ENCODE measurements around the gene SMYD2. TPM values are rescaled to one million over a fixed set of nuclear protein-coding genes. Genes with fewer than 3 reads are reported as not detected.

SMYD2 gene, protein sequence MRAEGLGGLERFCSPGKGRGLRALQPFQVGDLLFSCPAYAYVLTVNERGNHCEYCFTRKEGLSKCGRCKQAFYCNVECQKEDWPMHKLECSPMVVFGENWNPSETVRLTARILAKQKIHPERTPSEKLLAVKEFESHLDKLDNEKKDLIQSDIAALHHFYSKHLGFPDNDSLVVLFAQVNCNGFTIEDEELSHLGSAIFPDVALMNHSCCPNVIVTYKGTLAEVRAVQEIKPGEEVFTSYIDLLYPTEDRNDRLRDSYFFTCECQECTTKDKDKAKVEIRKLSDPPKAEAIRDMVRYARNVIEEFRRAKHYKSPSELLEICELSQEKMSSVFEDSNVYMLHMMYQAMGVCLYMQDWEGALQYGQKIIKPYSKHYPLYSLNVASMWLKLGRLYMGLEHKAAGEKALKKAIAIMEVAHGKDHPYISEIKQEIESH
- 54.9 TPM for polyA plus RNA-seq (ENCODE audit: insufficient read length)
- long read RNA-seq, donor 1, transcript SMYD2-201 (12 exons, 1,671 nt), result major isoform, 8 of 10 reads
- long read RNA-seq, donor 1, partial matches to known transcripts, result 0 of 10 reads
- long read RNA-seq, donor 1, other reads (novel, unspliced or antisense), result 0 of 10 reads
- long read RNA-seq, donor 2, transcript SMYD2-201 (12 exons, 1,671 nt), result major isoform, 13 of 17 reads
- long read RNA-seq, donor 2, partial matches to known transcripts, result 0 of 17 reads
- long read RNA-seq, donor 2, other reads (novel, unspliced or antisense), result 0 of 17 reads
- long read RNA-seq, donor 3, transcript SMYD2-201 (12 exons, 1,671 nt), result major isoform, 12 of 12 reads
- long read RNA-seq, donor 3, partial matches to known transcripts, result 0 of 12 reads
- long read RNA-seq, donor 3, other reads (novel, unspliced or antisense), result 0 of 12 reads
- long read RNA-seq, donor 4, result 0 reads
- long read RNA-seq, donor 5, transcript SMYD2-201 (12 exons, 1,671 nt), result major isoform, 14 of 22 reads
- long read RNA-seq, donor 5, partial matches to known transcripts, result 7 of 22 reads
- long read RNA-seq, donor 5, other reads (novel, unspliced or antisense), result 0 of 22 reads
- long read RNA-seq, donor 6, transcript SMYD2-201 (12 exons, 1,671 nt), result major isoform, 16 of 16 reads
- long read RNA-seq, donor 6, partial matches to known transcripts, result 0 of 16 reads
- long read RNA-seq, donor 6, other reads (novel, unspliced or antisense), result 0 of 16 reads
- long read RNA-seq, donor 7, full-length matches to known transcripts, result 10 of 18 reads
- long read RNA-seq, donor 7, partial matches to known transcripts, result 8 of 18 reads
- long read RNA-seq, donor 7, other reads (novel, unspliced or antisense), result 0 of 18 reads
- long read RNA-seq, donor 8, transcript SMYD2-201 (12 exons, 1,671 nt), result major isoform, 8 of 8 reads
- long read RNA-seq, donor 8, partial matches to known transcripts, result 0 of 8 reads
- long read RNA-seq, donor 8, other reads (novel, unspliced or antisense), result 0 of 8 reads

DNA sequence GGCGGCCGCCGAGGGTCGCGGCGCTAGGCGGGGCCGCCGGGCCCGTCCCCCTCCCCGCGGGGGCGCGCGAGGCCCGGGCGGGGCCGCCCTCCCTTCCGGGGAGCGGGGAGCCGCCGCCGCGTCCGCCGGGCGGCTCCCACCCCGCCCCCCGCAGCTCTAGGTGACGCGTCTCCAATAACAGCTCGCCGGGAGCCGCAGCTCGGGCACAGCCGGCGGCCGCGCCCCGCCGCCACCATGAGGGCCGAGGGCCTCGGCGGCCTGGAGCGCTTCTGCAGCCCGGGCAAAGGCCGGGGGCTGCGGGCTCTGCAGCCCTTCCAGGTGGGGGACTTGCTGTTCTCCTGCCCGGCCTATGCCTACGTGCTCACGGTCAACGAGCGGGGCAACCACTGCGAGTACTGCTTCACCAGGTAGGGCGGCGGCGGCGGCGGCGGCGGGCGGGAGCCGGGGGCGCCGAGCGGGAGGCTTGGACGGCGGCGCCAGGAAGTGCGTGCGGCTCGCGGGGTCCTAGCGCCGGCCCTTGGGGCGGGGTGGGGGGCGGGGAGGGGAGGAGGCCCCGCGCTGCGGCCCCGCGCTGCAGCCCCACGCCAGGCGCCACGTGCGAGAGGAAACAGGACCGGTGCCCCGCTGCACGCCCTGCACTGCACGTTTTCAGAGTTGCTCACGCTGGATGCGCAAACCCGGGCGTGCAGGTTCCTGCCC, at the start of gene SMYD2:
SMYD2 (plus strand) TSS at position 139 of the 699 bp plus-strand sequence; CDS start at position 235, 96 bp downstream.
- peak; percentile 73 for DNase-seq

DNA sequence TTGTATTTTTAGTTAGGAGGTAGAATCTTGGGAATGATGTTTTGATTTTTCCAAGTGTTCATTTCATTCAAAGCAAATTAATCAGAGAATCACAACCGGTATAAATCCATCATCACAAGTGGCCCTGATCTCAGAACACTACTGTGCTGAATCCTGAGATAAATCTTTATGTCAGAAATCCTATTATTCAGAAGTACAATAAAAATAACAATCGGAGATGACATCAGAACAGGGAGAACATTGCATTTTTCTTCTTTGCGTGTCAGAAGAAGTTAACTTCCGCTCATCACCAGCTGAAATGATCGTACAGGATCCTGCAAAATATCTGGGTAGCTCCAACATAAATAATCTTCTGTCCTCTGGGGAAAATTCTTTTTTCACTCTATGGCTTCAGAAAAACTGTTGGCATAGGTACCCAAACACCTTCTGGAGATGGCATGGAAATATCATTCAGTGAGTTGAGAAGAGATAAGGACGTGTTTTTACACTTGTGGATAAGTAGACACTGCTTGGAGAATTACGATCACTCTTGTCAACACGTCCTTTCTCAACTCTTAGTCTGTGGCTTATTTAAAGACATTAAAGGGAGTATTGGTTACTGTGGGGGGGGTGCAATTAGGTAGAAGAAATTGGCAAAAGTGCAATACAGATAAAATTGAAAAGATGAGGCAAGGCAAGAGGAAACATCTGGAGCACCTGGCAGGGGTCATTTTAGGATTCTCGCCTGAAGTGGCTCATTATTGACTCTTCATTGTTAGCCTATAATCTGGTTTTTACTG, 46.9 kb upstream of the SMYD2 start:
- no peak for DNase-seq

DNA sequence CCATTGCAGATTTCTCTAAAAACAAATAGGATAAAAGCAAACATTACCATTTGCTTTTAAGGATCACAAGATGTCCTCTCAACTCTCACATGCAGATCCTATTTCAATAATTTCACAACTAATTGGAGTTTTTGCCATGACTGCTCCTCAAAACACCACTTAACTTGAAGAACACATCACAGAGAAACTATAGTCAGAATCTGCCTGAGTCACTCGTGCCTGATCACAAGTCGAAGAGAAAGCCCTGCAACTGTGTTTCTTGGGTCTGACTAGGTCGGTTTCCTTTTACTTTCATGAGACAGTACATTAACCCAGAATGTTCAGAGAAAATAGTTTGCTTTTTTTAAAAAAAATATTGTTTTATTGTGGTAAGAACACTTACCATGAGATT, 46.3 kb upstream of the SMYD2 start:
- DNase-seq, result no peak

DNA sequence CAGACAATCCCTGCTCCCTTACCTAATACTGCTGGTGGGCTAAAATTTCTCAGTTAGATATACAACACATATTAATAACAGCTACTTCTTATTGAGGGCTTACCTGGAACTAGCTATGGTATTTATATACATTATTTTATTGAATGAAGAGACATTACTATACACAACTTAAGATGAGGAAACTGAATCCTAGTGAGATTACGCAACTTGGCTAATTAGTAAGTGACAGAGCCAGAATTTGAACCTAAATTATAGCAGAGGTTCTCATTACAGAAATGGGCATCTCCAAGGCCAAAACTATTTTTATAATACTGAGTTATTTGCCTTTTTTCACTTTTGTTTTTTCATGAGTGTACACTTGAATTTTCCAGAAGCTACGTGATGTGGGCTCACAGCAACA, 44.5 kb upstream of the SMYD2 start:
- DNase-seq, result no peak

DNA sequence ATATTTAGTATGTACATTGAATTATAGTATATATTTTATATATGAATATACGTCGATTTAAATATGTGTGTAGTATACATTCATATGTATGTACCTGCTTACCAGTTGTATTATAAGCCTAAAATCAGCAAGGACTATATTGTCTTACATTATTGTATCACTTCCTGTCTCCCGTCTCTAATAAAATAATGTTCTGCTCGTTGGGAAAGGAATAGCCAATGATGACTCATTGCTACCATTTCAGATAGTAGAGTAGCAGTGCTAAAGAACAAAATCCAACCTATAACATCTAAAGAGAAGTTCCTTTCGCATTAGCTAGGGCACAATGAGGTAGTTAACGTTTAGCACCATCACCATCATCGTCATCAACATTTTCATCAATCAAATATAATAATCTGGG, 39.9 kb upstream of the SMYD2 start:
- no peak for DNase-seq

DNA sequence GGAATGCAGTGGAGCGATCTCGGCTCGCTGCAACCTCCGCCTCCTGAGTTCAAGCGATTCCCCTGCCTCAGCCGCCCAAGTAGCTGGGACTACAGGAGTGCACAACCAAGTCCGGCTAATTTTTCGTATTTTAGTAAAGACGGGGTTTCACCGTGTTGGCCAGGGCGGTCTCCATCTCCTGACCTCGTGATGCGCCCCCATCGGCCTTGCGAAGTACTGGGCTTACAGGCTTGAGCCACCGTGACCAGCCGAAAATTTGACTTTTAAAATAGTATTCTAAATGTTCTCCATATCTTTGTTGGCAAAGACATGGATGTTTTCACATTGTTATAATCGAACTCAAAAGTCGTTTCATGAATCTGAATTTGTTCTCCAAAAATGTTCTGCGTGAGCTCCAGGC, 36.7 kb upstream of the SMYD2 start:
- DNase-seq, result no peak

DNA sequence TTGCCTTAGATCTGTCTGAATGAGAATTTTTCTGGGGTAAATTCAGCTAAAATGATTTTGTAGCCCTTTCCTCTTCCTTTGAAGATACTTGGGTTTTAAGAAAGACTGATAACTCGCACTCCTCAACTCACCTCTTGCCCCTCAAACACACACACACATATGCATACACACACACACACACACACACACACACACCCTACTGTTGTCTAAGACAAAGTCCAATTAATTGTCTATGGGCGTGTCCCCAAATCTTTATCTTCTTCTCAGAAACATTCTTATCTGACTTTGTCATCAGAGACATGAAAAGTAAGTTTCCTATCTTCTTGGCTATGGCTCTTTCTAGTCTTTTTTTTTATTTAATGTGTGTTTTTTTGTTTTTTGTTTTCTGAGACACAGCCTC, 36.1 kb upstream of the SMYD2 start:
- DNase-seq, result no peak

DNA sequence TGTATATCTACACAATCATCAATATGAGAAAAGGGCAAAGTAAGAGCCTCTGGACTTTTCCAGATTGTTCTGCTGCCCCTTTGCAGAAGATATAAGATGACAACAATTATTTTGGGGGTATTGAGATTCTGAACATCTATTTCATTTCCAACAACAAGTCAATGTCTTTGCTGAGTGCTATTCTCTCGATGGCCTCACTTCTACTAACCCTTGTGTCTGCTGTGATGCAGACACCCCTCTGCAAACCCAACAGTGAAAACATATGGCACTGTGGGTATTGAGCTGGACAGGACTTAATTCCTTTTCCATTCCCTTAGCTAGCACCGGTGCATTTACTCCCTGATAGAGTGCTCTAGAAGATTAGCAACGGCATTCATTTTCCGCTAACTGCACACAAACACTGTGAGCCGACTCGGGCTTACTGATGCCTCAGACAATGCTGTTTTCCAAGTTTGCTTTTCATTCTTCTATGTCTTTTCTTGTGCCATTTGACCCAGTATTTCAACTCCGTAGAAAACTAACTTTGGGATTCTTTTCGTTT, 33.4 kb upstream of the SMYD2 start:
- no peak for DNase-seq

DNA sequence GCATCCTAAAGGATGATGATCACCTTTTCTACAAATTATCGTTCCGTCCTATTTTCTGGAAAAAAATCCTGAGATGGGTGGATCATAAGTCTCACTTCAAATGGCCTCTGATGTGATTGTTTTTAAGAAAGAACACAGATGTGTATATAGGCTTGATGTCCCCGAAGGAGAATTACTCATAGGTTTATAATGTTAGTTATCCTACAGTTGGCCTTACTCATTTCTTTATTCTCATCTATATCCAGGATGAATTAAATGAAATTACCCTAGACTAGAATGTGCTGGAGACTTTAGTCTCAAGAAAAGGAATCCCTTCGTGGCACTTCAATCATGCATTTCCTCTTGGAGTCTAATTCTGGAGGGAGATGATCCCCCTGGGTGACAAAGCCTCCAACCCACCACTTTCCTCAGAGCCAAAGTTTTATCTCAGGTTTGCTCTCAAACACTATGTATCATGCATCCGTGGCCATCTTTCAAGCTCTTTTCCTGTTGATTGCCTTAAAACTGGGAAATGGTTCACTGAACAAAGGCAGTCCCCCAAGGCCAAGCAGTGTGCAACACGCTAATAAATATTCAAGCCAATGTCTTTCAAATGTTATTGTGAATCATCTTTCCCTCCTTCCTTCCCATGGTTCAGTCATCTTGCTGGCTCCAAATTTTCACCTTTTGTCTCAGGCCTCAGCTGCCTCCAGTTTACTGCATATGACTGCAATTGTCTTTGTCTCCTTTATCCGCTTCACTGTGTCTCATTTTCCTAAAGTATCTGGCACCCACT, 32.5 kb upstream of the SMYD2 start:
- no peak for DNase-seq

DNA sequence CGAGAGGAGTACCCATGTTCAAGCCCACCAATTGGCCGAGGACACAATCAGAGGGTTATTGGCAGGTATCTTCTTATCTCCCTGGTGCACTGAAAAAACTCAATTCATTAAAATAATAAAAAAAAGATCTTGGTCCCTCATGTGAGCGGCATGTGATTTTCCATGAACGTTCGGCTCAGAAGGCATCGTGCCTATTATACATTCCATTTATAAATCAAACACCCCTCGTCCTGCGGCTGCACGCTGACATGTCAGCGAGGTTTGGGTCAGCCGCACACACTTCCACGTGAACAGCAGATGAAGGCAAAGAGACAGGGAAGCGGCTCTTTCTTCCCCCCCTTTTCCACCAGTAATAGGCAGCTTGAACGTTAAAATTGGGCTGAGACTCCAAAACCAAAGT, 31.3 kb upstream of the SMYD2 start:
- DNase-seq, result no peak

DNA sequence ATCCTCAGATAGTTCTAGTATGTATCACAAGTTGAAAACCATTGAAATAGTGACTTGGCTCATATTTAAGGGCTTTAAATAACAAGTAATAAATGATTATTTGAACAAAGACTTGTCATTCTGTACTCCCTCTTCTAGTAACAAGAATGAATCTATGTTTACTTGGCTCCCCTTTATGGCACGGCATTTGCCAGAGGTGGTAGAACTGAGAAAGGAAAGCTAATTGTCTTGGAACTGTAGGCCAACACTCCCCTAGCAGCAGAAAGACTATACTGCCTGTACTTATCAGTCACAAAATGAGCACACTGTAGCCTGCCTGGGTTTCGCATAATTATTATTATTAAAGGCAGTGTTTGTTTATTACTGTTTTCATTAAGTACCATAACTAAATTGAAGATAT, 29.6 kb upstream of the SMYD2 start:
- DNase-seq, result no peak

DNA sequence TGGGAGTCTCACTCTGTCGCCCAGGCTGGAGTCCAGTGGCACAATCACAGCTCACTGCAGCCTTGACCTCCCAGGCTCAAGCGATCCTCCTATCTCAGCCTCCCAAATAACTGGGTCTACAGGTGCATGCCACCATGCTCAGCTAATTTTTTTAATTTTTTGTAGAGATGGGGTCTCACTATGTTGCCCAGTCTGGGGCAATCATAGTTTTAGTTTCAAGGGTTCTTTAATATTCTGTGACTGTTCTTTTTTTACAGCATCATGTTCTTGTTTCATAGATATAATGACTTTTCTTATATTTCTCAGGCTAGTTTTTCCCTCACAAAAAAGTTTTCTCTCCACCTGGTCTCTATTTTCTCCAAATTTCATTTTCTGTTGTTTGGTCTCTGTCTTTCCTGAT, 25.4 kb upstream of the SMYD2 start:
- no peak for DNase-seq

DNA sequence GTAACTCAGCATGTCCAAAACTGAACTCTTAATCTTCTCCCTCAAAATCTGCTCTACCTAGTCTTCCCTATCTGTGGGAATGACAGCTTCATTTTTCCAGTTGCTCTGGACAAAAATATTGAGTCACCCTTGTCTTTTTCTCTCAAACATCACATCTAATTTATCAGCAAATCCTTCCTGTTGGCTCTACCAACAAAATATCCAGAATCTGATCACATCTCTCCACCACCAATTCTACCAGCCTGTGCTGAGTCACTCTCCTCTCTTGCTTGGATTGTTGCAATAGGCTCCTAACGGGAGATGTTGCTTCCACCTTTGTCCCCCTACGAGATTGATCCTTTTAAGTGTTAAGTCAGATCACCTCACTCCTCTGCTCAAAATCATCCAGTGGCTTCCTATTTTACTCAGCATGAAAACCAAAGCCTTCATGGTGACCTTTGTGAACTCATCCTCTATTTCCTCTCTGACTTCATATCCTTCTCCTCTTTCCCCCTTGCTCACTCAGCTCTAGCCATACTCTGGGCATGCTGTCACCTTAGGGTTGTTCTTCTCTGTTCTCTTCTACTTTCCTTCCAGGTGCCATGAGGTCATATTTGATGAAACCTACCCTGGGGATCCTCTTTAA, 21.5 kb upstream of the SMYD2 start:
- DNase-seq, result no peak

DNA sequence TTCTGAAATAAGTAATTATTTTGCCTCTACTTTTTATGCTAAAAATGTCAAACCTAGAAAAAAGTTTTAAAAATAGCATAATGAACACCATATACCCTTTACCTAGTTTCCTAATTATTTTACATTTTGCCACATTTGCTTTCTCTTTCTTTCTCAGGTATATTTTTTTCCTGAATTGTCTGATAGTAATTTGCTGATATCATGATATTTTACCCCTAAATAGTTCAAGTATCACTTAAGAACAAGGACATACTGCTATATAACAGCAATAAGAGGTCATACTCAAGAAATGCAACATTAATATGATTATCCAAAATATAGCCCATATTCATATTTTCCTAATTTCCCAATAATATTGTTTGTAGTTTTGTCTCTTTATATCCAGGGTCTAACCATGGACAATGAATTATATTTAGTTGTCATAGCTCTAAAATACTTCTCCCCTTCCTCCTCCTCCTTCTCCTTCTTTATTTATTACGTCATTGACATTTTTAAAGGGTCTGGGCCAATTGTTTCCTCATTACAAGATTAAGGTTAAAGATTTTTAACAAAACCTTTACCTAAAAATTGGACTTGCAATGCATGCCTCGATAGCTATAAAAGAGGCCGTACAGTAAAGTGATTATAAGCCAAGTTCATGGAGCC, 20.3 kb upstream of the SMYD2 start:
- no peak for DNase-seq

DNA sequence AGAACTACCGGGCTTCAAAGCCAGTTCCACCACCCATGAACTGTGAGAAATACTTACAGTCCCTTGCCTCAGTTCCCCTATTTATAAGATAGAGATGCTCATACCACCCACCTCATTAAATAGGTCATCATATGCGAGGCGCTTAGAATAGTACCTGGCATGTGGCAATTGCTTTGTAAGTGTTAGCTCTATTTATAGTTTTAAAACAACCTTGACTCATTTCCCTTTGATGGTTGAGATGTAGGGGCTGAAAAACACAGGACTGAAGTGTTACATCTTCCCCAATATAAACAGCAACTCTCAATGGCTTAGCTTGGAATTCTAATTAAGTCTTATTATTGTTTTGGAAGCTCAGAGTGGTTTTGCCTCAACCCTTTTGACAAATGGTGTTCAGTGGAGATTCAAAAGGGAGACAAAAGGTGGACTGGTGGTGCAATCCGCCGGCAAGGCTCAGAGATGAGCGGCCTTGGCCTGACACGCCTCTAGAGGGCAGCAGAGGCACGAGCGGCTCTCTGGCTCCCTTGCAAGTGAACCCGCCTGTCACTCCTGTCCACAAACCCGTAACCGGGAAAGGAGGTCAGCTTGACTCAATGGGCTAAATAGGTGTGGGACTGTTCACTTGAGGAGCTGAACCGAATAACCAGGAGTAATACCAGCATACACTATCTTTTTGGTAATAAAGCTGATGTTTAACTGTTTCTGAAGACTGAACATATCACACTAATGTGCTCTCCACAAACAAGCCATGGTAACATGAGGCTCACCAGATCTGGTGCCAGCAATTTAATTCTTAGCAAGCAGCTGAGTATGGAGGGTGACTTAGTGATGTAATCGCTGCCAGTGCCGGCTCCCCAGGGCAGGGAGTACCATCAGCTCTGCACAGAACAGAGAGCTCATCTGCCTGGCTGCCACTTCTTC, 19.5 kb upstream of the SMYD2 start:
- DNase-seq, result peak; percentile 78

DNA sequence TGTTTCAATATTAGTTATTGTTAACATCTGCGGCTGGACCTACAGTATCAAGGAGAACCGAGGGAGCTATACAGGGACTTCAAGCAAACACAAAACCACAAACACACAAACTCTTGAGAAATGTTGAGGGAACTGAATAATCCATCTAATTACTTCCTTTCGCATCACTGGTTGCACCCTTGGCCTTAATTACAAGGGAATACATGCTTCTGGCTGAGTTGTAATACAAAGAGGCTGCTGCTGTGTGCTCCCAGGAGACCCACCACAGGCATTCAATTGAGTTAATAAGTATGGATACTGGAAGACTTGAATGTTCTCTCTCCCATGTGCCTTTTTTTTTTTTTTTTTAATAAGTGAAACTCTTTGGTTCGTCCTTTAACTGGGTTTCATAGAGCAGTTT, 16.8 kb upstream of the SMYD2 start:
- no peak for DNase-seq

DNA sequence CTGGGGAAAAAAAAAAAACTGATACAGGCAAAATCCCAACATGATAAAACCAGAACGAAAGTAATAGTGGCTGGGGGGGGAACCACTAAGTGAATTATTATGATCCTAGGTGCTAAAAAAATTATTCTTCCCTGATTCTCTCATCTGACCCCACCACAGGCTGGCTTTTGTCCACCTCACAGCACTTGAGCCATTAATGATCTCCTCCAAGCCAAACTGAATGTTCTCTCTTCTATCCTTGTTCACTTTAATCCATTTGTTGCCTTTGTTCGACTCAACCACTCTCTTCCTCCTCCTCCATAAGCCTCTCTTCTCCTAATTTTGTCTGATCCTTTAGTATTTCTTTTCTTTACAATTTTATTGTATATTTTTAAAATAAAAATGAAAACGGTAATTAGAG, 16.0 kb upstream of the SMYD2 start:
- DNase-seq, result no peak

All from left kidney (tissue), 8 donors.